BE2C (cell line): ENCODE data around the gene BARD1.

Source experiments
- DNase-seq: peaks from one replicate; pipeline ENCODE4 v3.0.0-alpha.2; 2020
- H3K27me3 ChIP-seq: fragments of 250-450 bp; sonication (Bioruptor Pico); 2 replicates; pipeline ENCODE4 v1.5.1; 2020; ENCODE audit warnings: mild to moderate bottlenecking
- H3K36me3 ChIP-seq: fragments of 250-450 bp; sonication (Bioruptor Pico); 2 replicates; pipeline ENCODE4 v1.5.1; 2020; ENCODE audit warnings: mild to moderate bottlenecking
- H3K4me1 ChIP-seq: fragments of 250-450 bp; sonication (Bioruptor Pico); 2 replicates; pipeline ENCODE4 v1.5.1; 2020
- H3K4me3 ChIP-seq: 2 replicates; pipeline ENCODE4 v1.5.1; 2011; ENCODE audit warnings: low read depth, low read length
- H3K9me3 ChIP-seq: fragments of 250-450 bp; sonication (Bioruptor Pico); 2 replicates; pipeline ENCODE4 v1.5.1; 2020
- TF ChIP-seq, protein P1 (sequence below): IDR thresholded peaks from 2 replicates; pipeline ENCODE4 v1.5.1; 2012; ENCODE audit warnings: mild to moderate bottlenecking, low read depth, low read length

The BARD1 gene

DNA sequence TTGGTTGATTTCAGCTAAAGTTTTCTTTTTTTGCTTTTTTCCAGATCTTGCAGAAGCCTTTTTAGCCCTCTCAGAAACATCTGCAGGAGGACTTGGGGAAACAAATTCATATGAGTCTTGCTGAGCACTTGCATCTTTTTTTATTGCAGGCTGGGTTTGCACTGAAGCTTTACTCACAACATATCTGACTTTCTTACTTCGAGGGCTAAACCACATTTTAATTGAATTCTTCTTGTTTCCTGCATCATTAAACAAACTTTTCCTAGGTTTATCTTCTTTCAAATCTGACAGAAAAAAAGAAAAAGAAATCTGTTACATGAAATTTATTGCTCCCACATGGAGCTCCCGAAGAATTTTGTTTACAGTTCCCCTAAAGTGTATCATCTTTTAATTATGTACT, 28.3 kb downstream of the BARD1 start:
- peaks cover 36% of the 10 kb centered on the region for H3K36me3 ChIP-seq
- no peak overlapping the region for H3K4me3 ChIP-seq
- peaks cover 3% of the 10 kb centered on the region; the same call in 1 of the 2 replicates for H3K9me3 ChIP-seq

DNA sequence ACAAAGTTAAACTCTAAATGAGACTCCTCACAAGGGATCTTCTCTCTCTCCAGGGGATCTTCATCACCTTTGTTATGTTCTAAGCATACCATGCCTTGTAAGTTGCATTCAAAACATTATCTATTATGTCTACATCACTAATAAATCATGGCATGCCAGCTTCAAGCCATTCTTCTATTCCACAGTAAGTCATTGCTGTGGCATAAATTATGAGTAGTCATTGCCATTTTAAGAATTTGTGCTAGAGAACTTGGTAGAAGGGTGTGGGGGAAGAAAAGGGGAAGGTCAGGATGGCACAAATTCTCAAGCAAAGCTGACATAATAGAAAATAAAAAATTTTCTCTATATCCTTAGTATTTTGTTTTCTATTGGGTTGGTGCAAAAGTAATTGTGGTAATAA, 33.5 kb downstream of the BARD1 start:
- no peaks in the 10 kb centered on the region for H3K27me3 ChIP-seq
- no peaks in the 10 kb centered on the region for H3K4me1 ChIP-seq
- no peaks in the 10 kb centered on the region for H3K9me3 ChIP-seq
- no peak for DNase-seq
- H3K36me3 ChIP-seq = peaks cover 30% of the 10 kb centered on the region
- H3K4me3 ChIP-seq = no peak overlapping the region
- TF ChIP-seq, protein P1, sequence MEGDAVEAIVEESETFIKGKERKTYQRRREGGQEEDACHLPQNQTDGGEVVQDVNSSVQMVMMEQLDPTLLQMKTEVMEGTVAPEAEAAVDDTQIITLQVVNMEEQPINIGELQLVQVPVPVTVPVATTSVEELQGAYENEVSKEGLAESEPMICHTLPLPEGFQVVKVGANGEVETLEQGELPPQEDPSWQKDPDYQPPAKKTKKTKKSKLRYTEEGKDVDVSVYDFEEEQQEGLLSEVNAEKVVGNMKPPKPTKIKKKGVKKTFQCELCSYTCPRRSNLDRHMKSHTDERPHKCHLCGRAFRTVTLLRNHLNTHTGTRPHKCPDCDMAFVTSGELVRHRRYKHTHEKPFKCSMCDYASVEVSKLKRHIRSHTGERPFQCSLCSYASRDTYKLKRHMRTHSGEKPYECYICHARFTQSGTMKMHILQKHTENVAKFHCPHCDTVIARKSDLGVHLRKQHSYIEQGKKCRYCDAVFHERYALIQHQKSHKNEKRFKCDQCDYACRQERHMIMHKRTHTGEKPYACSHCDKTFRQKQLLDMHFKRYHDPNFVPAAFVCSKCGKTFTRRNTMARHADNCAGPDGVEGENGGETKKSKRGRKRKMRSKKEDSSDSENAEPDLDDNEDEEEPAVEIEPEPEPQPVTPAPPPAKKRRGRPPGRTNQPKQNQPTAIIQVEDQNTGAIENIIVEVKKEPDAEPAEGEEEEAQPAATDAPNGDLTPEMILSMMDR = no peak

More for the DNA sequence above, 28.3 kb downstream of the BARD1 start:
- Histone ChIP-seq H3K4me1 (no peaks in the 10 kb centered on the region), H3K27me3 (no peaks in the 10 kb centered on the region)
- no peak for DNase-seq
- TF ChIP-seq, protein P1 = no peak

DNA sequence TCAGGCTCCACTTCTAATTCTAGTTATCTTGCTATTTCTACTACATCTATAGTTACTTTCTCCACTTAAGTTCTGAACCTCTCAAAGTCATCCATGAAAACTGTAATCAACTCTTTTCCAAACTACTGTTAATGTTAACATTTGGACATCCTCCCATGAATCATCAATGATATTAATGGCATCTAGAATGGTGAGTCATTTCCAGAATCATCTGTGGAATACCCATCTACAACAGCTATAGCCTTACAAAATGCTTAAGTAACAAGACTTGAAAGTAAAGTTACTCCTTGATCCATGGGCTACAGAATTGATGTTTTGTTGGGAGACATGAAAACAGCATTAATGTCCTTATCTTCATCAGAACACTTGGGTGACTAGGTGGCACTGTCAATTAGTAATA, 35.4 kb downstream of the BARD1 start:
- no peaks in the 10 kb centered on the region for H3K27me3 ChIP-seq
- DNase-seq = no peak
- TF ChIP-seq, protein P1 = no peak
- no peaks in the 10 kb centered on the region for H3K9me3 ChIP-seq
- H3K4me3 ChIP-seq = no peak overlapping the region
- H3K4me1 ChIP-seq = no peaks in the 10 kb centered on the region
- H3K36me3 ChIP-seq = peaks cover 13% of the 10 kb centered on the region

DNA sequence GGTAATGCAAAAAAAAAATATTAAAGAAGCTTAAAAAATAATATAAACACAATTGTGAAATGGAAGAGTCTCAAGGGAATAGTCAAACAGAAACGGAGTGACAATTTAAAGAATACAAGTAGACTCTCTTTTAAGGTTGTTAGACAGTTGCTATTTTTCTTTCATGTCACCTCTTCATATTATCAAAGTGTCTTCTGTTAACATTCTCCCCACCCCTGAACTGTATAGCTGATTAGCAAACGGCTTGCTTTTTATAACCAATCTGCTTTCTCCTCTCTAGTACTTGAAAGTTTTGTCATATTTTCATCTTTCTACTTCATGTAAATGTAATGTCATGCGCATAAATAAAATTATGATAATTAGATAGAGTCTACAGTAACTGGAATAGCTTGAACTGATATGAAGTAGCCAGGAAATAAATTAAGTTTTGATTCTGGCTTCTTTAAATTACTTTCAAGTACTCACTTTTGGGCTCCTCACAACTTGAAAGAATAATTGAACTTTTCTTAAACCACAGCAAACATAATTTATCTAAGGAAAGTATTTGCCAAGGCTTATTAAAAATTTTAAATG, 37.0 kb downstream of the BARD1 start:
- Histone ChIP-seq H3K4me3 (no peak overlapping the region), H3K4me1 (no peaks in the 10 kb centered on the region), H3K27me3 (no peaks in the 10 kb centered on the region), H3K9me3 (no peaks in the 10 kb centered on the region), H3K36me3 (peaks cover 15% of the 10 kb centered on the region)
- TF ChIP-seq, protein P1 = no peak
- no peak for DNase-seq

DNA sequence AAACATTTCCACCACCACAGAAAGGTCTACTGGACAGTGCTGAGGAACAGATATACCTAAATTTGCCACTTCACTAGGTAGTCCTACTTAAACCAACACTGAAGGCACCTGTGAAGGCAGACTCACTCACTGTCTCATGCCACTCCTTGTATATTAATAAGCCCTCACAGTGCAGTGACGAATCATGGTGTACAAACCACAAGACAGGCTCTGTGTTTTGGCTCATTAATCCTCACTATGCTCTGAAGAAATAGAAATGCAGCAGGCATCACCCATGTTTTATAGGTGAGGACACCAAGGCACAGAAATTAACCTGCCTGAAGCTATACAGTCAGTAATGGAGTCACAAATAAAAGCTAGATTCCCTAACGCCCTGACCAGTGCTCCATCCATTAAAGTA, 44.3 kb downstream of the BARD1 start:
- no peaks in the 10 kb centered on the region for H3K27me3 ChIP-seq
- TF ChIP-seq, protein P1 = no peak
- H3K9me3 ChIP-seq = no peaks in the 10 kb centered on the region
- H3K4me1 ChIP-seq = no peaks in the 10 kb centered on the region
- no peak overlapping the region for H3K4me3 ChIP-seq
- peaks cover 21% of the 10 kb centered on the region for H3K36me3 ChIP-seq
- DNase-seq = no peak

DNA sequence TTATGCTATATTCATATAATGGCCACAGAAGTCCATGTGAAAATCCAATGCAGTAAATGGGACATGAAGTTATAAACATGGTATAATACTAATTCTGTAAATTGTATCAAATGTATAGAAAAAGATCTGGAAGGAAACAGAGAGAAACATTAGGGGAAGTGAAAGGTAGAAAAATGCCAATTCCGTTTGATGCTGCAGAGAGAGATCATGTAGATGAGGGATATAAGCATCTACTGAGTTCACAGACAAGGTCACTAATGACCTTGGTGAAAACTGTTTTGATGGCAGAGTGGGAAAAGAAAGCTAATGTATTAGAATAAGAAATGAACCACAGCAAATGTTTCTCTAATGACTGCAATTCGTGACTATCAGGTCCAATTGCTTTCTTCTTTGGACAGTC, 56.0 kb downstream of the BARD1 start:
- TF ChIP-seq, protein P1 = no peak
- DNase-seq = no peak
- H3K4me3 ChIP-seq = no peak overlapping the region
- H3K9me3 ChIP-seq = no peaks in the 10 kb centered on the region
- H3K4me1 ChIP-seq = no peaks in the 10 kb centered on the region
- peaks cover 30% of the 10 kb centered on the region for H3K36me3 ChIP-seq
- no peaks in the 10 kb centered on the region for H3K27me3 ChIP-seq
